Measurements from ENCODE around the gene HTR3E.

DNA sequence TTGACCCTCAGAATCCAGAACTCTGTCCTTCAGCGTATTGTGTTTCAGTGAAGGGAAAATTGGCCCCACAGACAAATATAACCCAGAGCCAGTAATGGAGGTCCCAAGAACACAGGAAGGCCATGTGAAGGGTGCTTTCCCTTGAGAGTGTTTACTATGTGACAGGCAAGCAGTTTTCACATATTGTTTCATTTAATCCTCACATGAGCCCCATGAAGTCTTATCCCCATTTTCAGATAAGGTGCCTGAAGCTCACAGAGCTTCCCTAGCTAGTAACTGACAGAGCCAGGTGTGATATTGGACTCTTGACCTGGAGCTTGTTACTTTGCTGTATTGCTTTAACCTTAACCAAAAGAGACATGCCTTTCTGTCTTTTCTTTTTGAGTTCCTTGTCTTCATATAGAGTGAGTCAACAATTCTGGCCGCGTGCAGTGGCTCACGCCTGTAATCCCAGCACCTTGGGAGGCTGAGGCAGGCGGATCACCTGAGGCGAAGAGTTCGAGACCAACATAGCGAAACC, 48.9 kb downstream of the HTR3E start:
- TF ChIP-seq, protein P1, sequence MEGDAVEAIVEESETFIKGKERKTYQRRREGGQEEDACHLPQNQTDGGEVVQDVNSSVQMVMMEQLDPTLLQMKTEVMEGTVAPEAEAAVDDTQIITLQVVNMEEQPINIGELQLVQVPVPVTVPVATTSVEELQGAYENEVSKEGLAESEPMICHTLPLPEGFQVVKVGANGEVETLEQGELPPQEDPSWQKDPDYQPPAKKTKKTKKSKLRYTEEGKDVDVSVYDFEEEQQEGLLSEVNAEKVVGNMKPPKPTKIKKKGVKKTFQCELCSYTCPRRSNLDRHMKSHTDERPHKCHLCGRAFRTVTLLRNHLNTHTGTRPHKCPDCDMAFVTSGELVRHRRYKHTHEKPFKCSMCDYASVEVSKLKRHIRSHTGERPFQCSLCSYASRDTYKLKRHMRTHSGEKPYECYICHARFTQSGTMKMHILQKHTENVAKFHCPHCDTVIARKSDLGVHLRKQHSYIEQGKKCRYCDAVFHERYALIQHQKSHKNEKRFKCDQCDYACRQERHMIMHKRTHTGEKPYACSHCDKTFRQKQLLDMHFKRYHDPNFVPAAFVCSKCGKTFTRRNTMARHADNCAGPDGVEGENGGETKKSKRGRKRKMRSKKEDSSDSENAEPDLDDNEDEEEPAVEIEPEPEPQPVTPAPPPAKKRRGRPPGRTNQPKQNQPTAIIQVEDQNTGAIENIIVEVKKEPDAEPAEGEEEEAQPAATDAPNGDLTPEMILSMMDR (IDR thresholded peaks at IDR 0.05), result no peak
- TF ChIP-seq POLR2A (IDR thresholded peaks at IDR 0.05), result no peak
